K562 (cell line): ENCODE measurements around the gene METAP2. TPM values are rescaled to one million over a fixed set of nuclear protein-coding genes. Genes with fewer than 3 reads are reported as not detected.

Experiments used
- ATAC-seq: fragments of 200-7000 bp; cut with Tn5 transposase; 3 replicates; pipeline ENCODE4 v1.9.1; 2020; ENCODE audit warnings: moderate library complexity
- BruUV-seq: library from RNA; stranded (reverse); fragments of 400-500 nt; replicated peaks from 2 replicates; lab custom pipeline; 2021; lab: Mats Ljungman, UMichigan
- CTCF ChIA-PET: fragments of 300-600 bp; formaldehyde crosslinking; extraction: SDS; loops from one replicate; lab custom pipeline; 2021; ENCODE audit warnings: low intra/inter-chr PET ratio; lab: Yijun Ruan, JAX
- POLR2A ChIA-PET: fragments of 300-600, 350-650 bp; sonication (Branson Sonifier 250); formaldehyde crosslinking; extraction: SDS; loops from one replicate; lab custom pipeline; 2021; ENCODE audit warnings: antibody characterized with exemption, inconsistent platforms; lab: Yijun Ruan, JAX
- DNase-seq, 4 experiments: peaks; one replicate each; pipeline versions ENCODE4 v3.0.0 to v3.0.0-alpha.2; 2011 to 2018; ENCODE audit warnings: low spot score in 3 of 4, mixed read lengths in 3 of 4; ENCODE audit errors: extremely low read depth in 1 of 4
- FAIRE-seq: peaks from 2 replicates; lab custom pipeline; 2011; peaks lifted over from hg19 to GRCh38; lab: Jason Lieb, UNC
- H2AFZ ChIP-seq: 2 replicates; pipeline ENCODE4 v1.6.0; 2011; ENCODE audit warnings: low read depth, low read length, control low read depth, inconsistent platforms
- H3K27ac ChIP-seq: fragments of 200-600 bp; 3 replicates; pipeline ENCODE4 v1.8.0; 2011; ENCODE audit warnings: low read depth, mild to moderate bottlenecking, control low read depth, inconsistent platforms, low read length, moderate library complexity, mixed read lengths; ENCODE audit errors: extremely low read depth
- H3K27me3 ChIP-seq, 2 experiments: fragments of 300-600 bp in 1 of 2; 2 replicates in 1 of 2; 3 replicates in 1 of 2; pipeline versions ENCODE4 v1.6.0 to v1.8.0; 2011; ENCODE audit warnings: inconsistent platforms in 2 of 2, low read length in 2 of 2, mild to moderate bottlenecking in 1 of 2, mixed read lengths in 1 of 2, moderate library complexity in 1 of 2; ENCODE audit not compliant: control insufficient read depth in 2 of 2, insufficient read depth in 2 of 2
- H3K36me3 ChIP-seq: fragments of 300-600 bp; 3 replicates; pipeline ENCODE4 v1.8.0; 2011; ENCODE audit warnings: mild to moderate bottlenecking, low read length, inconsistent platforms; ENCODE audit not compliant: control insufficient read depth, insufficient read depth
- H3K4me1 ChIP-seq, 2 experiments: fragments of 200-600 bp in 1 of 2; replicated peaks in 1 of 2; 2 replicates in 1 of 2; 3 replicates in 1 of 2; pipeline versions ENCODE4 v1.5.1 to v1.8.0; 2011; ENCODE audit warnings: inconsistent platforms in 2 of 2, low read length in 2 of 2, mild to moderate bottlenecking in 1 of 2, mixed read lengths in 1 of 2, moderate library complexity in 1 of 2; ENCODE audit not compliant: control insufficient read depth in 2 of 2, insufficient read depth in 2 of 2
- H3K4me2 ChIP-seq: 2 replicates; pipeline ENCODE4 v1.6.1; 2011; ENCODE audit warnings: low read length, control low read depth, inconsistent platforms, mixed read lengths; ENCODE audit not compliant: insufficient read depth
- H3K4me3 ChIP-seq: fragments of 200-600 bp; sonication (generic), shearing (Covaris generic); 2 replicates; pipeline ENCODE4 v1.5.1; 2016; ENCODE audit warnings: control low read depth, inconsistent platforms
- H3K79me2 ChIP-seq: fragments of 200-600 bp; 3 replicates; pipeline ENCODE4 v1.8.0; 2011; ENCODE audit warnings: low read length, inconsistent platforms; ENCODE audit not compliant: control insufficient read depth, insufficient read depth
- H3K9ac ChIP-seq, 2 experiments: 2 replicates each; pipeline versions ENCODE4 v1.6.0 to v1.6.1; 2011; ENCODE audit warnings: low read depth in 2 of 2, low read length in 2 of 2, control low read depth in 1 of 2, inconsistent platforms in 1 of 2, mild to moderate bottlenecking in 1 of 2, mixed read lengths in 1 of 2; ENCODE audit not compliant: insufficient read depth in 1 of 2
- H3K9me1 ChIP-seq: one replicate; pipeline ENCODE4 v1.6.0; 2011; ENCODE audit warnings: inconsistent platforms, mild to moderate bottlenecking, low read length, moderate library complexity; ENCODE audit not compliant: control insufficient read depth, insufficient read depth
- H3K9me3 ChIP-seq: replicated peaks from 2 replicates; pipeline ENCODE4 v1.5.1; 2011; ENCODE audit warnings: low read depth, low read length, inconsistent platforms; ENCODE audit not compliant: control insufficient read depth, insufficient read depth
- H4K20me1 ChIP-seq: replicated peaks from 2 replicates; pipeline ENCODE4 v1.6.1; 2011; ENCODE audit warnings: low read length, inconsistent platforms, mixed read lengths; ENCODE audit not compliant: control insufficient read depth, insufficient read depth
- CEBPB ChIP-seq: fragments of 450-650 bp; IDR thresholded peaks from 2 replicates; pipeline ENCODE4 v1.6.1; 2016; ENCODE audit warnings: missing genetic modification characterization, missing compliant biosample characterization
- GTF2E2 ChIP-seq: fragments of 200-800 bp; sonication (Bioruptor generic); IDR thresholded peaks from 2 replicates; pipeline ENCODE4 v1.6.1; 2016; ENCODE audit warnings: missing genetic modification characterization, missing compliant biosample characterization
- HDAC8 ChIP-seq: fragments of 450-650 bp; IDR thresholded peaks from 2 replicates; pipeline ENCODE4 v1.6.1; 2016; ENCODE audit warnings: mild to moderate bottlenecking, missing genetic modification characterization, moderate library complexity, missing compliant biosample characterization
- KAT2B ChIP-seq: IDR thresholded peaks from one replicate; pipeline ENCODE4 v1.6.1; 2012; ENCODE audit warnings: low read depth, mild to moderate bottlenecking, control low read depth, inconsistent platforms, low read length, moderate library complexity
- PRMT5 ChIP-seq: sonication (generic); formaldehyde crosslinking; IDR thresholded peaks from 2 replicates; pipeline ENCODE4 v1.5.0; 2020; ENCODE audit warnings: missing genetic modification reagents
- SREBF1 ChIP-seq: fragments of 150-350 bp; IDR thresholded peaks from 2 replicates; pipeline ENCODE4 v1.6.1; 2014; ENCODE audit warnings: antibody characterized with exemption, low read depth, low read length, borderline replicate concordance
- STAT5B ChIP-seq: fragments of 250-450 bp; sonication (Bioruptor Pico); IDR thresholded peaks from 2 replicates; pipeline ENCODE4 v1.8.0; 2021; ENCODE audit warnings: mild to moderate bottlenecking, inconsistent platforms
- WGBS: fragments of 100-300 bp; shearing (Covaris generic); methylation state at CpG from one replicate; pipeline ENCODE4 v1.1.6; 2016; ENCODE audit warnings: low coverage, mixed read lengths; ENCODE audit not compliant: insufficient coverage; ENCODE audit errors: missing lambda C conversion rate; 5-methylcytosine and 5-hydroxymethylcytosine counted together
- in situ Hi-C: fragments of 300-500 bp; cut with MboI; formaldehyde crosslinking; loops from 4 replicates; pipeline ENCODE4 v1.15.0; 2018; ENCODE audit warnings: inconsistent platforms, mixed read lengths
- intact Hi-C: fragments of 100-400 bp; cut with micrococcal nuclease; formaldehyde crosslinking; loops from 2 replicates; pipeline ENCODE4 v1.14.2; 2022
- polyA plus RNA-seq, 8 experiments: library from polyadenylated mRNA; depleted of rRNA in 4 of 8; stranded (reverse) in 5 of 8; unstranded in 3 of 8; fragments of >200 nt; fragmentation: Nextera tagmentation in 2 of 8; fragmentation: Illumina TruSeq in 1 of 8; extraction: Ambion mirVana in 2 of 8; extraction: Trizol in 1 of 8; gene quantifications; 2 replicates each; pipeline versions ENCODE4 v1.2.1 to v1.2.3, GENCODE V29; 2011 to 2014; ENCODE audit warnings: inconsistent platforms in 1 of 8, missing spikeins in 1 of 8
- total RNA-seq, 7 experiments: library from RNA; depleted of rRNA in 6 of 7; stranded (reverse); fragments of >200 nt in 6 of 7; fragmentation: Illumina TruSeq in 2 of 7; extraction: Trizol in 2 of 7; gene quantifications; 2 replicates each; pipeline versions ENCODE4 v1.2.1 to v1.2.3, GENCODE V29; 2011 to 2021; ENCODE audit warnings: low replicate concordance in 1 of 7
- TF ChIP-seq, protein P1 (sequence below), 2 experiments: IDR thresholded peaks; 2 replicates each; pipeline ENCODE4 v1.6.1; 2012; ENCODE audit warnings: improper control_type of control experiment in 2 of 2, low read depth in 2 of 2, low read length in 2 of 2, borderline replicate concordance in 1 of 2

METAP2 gene
- total and polyA plus RNA-seq, 9 of the 15 experiments (the other 6 are each of a cell fraction or from before 2014, with no cell fraction given), result 75.5 to 205 (median 164) TPM

DNA sequence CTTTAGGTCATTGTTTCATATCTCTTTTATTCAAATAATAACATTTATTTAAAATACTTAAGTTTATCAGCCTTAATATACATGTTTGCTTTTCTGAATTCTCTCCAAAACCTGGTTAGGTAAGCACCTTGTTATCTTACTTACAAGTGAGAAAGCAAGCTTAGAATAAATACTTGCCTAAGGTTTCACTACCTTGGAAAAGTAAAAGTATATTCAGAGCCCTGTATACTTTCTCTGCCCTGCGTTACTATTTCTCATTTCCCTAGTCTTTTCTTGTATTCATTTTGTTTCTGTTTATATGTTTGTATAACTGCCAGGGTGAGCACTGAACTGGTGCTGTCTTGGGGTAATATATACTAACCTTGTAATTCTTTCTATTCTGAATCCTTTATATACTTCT lies 21.5 kb downstream of the METAP2 start:
- in situ Hi-C loops, result no loop called here
- BruUV-seq, result no TSS peak
- no peak overlapping the region for H3K9ac ChIP-seq
- H3K36me3 ChIP-seq, result peaks cover 93% of the 10 kb centered on the region
- intact Hi-C loops, result no loop called here
- no peaks in the 10 kb centered on the region for H4K20me1 ChIP-seq
- ChIA-PET POLR2A (no interaction called here), CTCF (no interaction called here)
- peaks cover 12% of the 10 kb centered on the region; the same call in 2 of the 3 replicates for H3K79me2 ChIP-seq
- no peak for ATAC-seq
- no peaks in the 10 kb centered on the region for H3K27me3 ChIP-seq
- H3K4me1 ChIP-seq, result no peaks in the 10 kb centered on the region
- no peak overlapping the region for H2AFZ ChIP-seq
- WGBS, result 83% methylated on average over 1 of the region's 1 CpG
- no peak overlapping the region for H3K4me2 ChIP-seq
- TF ChIP-seq, protein P1, sequence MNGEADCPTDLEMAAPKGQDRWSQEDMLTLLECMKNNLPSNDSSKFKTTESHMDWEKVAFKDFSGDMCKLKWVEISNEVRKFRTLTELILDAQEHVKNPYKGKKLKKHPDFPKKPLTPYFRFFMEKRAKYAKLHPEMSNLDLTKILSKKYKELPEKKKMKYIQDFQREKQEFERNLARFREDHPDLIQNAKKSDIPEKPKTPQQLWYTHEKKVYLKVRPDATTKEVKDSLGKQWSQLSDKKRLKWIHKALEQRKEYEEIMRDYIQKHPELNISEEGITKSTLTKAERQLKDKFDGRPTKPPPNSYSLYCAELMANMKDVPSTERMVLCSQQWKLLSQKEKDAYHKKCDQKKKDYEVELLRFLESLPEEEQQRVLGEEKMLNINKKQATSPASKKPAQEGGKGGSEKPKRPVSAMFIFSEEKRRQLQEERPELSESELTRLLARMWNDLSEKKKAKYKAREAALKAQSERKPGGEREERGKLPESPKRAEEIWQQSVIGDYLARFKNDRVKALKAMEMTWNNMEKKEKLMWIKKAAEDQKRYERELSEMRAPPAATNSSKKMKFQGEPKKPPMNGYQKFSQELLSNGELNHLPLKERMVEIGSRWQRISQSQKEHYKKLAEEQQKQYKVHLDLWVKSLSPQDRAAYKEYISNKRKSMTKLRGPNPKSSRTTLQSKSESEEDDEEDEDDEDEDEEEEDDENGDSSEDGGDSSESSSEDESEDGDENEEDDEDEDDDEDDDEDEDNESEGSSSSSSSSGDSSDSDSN (IDR thresholded peaks at IDR 0.05; ENCODE audit: borderline replicate concordance in 1 of 2, low read depth in 2 of 2, low read length in 2 of 2), result no peak
- TF ChIP-seq SREBF1, result no peak
- no peak overlapping the region for H3K27ac ChIP-seq
- no peaks in the 10 kb centered on the region for H3K9me1 ChIP-seq
- H3K4me3 ChIP-seq, result no peak overlapping the region
- DNase-seq, result no peak
- no peaks in the 10 kb centered on the region; the same call in 1 of the 2 replicates for H3K9me3 ChIP-seq
- FAIRE-seq, result no peak

DNA sequence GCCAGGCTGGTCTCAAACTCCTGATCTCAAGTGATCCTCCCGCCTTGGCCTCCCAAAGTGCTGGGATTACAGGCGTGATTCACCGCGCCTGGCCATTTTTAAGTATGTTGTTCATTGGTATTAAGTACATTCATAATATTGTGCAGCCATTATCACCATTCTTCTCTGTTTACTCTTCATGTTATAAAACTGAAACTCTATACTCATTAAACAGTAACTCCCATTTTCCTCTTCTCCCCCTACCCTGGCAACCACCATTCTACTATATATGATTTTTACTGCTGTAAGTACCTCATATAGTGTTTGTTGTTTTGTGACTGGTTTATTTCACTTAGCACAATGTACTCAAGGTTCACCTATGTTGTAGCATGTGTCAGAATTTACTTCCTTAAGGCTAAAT lies 23.1 kb downstream of the METAP2 start:
- Histone ChIP-seq H3K4me2 (no peak overlapping the region), H3K27ac (no peak overlapping the region), H2AFZ (no peak overlapping the region), H3K4me3 (no peak overlapping the region), H3K9me1 (no peaks in the 10 kb centered on the region), H3K36me3 (peaks cover 83% of the 10 kb centered on the region), H4K20me1 (no peaks in the 10 kb centered on the region), H3K4me1 (no peaks in the 10 kb centered on the region), H3K79me2 (peaks cover 18% of the 10 kb centered on the region; the same call in 2 of the 3 replicates), H3K27me3 (no peaks in the 10 kb centered on the region), H3K9ac (no peak overlapping the region), H3K9me3 (no peaks in the 10 kb centered on the region; the same call in 1 of the 2 replicates)
- no peak for DNase-seq
- ChIA-PET POLR2A (no interaction called here), CTCF (no interaction called here)
- in situ Hi-C loops (no loop called here), intact Hi-C loops (no loop called here)
- 98% methylated on average over 4 of the region's 4 CpGs for WGBS
- no peak for FAIRE-seq
- no peak for ATAC-seq
- no TSS peak for BruUV-seq
- TF ChIP-seq HDAC8 (tag) (no peak), GTF2E2 (tag) (no peak), KAT2B (no peak), CEBPB (tag) (no peak), PRMT5 (no peak), STAT5B (CRISPR knock-in tag) (no peak)
